Measurements from ENCODE around the gene DUS1L. TPM values are rescaled to one million over a fixed set of nuclear protein-coding genes. Genes with fewer than 3 reads are reported as not detected.
"Not testable (repeated sequence)": the region's sequence is repeated elsewhere in the genome, so short reads cannot be mapped to it uniquely, and the experiment has no call there.

Gene DUS1L
- total RNA-seq, 2 donors from 2014 or later, result 77.3 to 88.9 TPM

GRCh38 chr17:82041144-82041814 lies 24.3 kb downstream of the DUS1L start:
- ATAC-seq (ENCODE audit: insufficient number of reproducible peaks, low FRiP score, low read depth), result no peak
- Histone ChIP-seq H3K36me3 (no peaks in the 10 kb centered on the region), H3K27ac (no peak overlapping the region), H3K27me3 (replicated peaks; ENCODE audit: insufficient read depth) (no peaks in the 10 kb centered on the region), H3K9me3 (no peaks in the 10 kb centered on the region), H3K4me1 (ENCODE audit: control insufficient read depth in 1 of 2, low read depth in 2 of 2) (peaks cover 5 to 13% of the 10 kb centered on the region in 2 donors), H3K4me3 (no peak overlapping the region)
- TF ChIP-seq CTCF (IDR thresholded peaks at IDR 0.05), result no peak
- DNase-seq (ENCODE audit: low spot score), result no peak

DNA sequence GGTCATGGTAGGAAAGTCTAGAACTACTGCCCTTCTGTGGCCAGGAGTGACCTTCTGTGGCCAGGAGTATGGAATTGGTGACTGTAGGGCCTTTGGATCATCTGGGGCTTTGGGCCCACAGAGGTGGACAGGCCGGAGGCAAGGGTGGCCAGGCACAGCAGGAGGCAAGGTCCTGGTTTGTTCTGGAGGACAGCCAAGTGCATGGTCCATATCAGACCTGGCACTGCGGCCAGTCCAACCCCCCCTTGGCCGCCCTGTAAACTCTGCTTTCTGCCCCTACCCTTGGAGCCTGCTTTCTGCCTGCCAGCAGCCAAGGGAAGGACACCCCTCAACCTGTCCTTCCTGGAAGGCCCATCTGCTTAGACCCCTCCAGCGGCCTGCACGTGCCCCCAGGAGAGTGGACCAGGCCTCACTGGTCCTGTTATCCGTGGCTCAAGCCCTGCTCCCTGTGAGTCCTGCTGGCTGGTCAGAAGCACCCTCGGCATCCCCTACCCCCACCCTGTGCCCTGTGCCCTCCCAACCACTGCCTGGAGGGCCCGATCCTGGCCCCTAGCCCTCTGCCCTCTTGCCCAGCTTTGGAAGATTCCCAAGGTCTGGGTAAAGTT lies 25.8 kb downstream of the DUS1L start:
- no peak overlapping the region for H3K4me3 ChIP-seq
- H3K9me3 ChIP-seq, result no peaks in the 10 kb centered on the region
- no peak overlapping the region for H3K27ac ChIP-seq
- no peak for TF ChIP-seq CTCF (IDR thresholded peaks at IDR 0.05)
- peaks cover 5 to 20% of the 10 kb centered on the region in 2 donors for H3K4me1 ChIP-seq (ENCODE audit: control insufficient read depth in 1 of 2, low read depth in 2 of 2)
- no peaks in the 10 kb centered on the region for H3K27me3 ChIP-seq (replicated peaks; ENCODE audit: insufficient read depth)
- no peak for ATAC-seq (ENCODE audit: insufficient number of reproducible peaks, low FRiP score, low read depth)
- H3K36me3 ChIP-seq, result no peaks in the 10 kb centered on the region
- no peak for DNase-seq (ENCODE audit: low spot score)

- not testable (repeated sequence) for H3K27me3 ChIP-seq (replicated peaks; ENCODE audit: insufficient read depth); H3K9me3 ChIP-seq; DNase-seq (ENCODE audit: low spot score); ATAC-seq (ENCODE audit: insufficient number of reproducible peaks, low FRiP score, low read depth); H3K4me3 ChIP-seq; H3K27ac ChIP-seq; H3K36me3 ChIP-seq
- peaks cover 5 to 20% of the 10 kb centered on the region in 2 donors for H3K4me1 ChIP-seq (ENCODE audit: control insufficient read depth in 1 of 2, low read depth in 2 of 2)
Observed at GRCh38 chr17:82038796-82039409, 26.7 kb downstream of the DUS1L start.

GRCh38 chr17:82037889-82038195 lies 27.8 kb downstream of the DUS1L start:
- Histone ChIP-seq H3K9me3 (no peaks in the 10 kb centered on the region), H3K4me3 (peak overlapping the region; percentile 85), H3K36me3 (no peaks in the 10 kb centered on the region), H3K4me1 (ENCODE audit: control insufficient read depth in 1 of 2, low read depth in 2 of 2) (peaks cover 5 to 20% of the 10 kb centered on the region in 2 donors), H3K27ac (peak overlapping the region; percentile 95), H3K27me3 (replicated peaks; ENCODE audit: insufficient read depth) (no peaks in the 10 kb centered on the region)
- no peak for DNase-seq (ENCODE audit: low spot score)
- no peak for TF ChIP-seq CTCF (IDR thresholded peaks at IDR 0.05)
- no peak for ATAC-seq (ENCODE audit: insufficient number of reproducible peaks, low FRiP score, low read depth)

DNA sequence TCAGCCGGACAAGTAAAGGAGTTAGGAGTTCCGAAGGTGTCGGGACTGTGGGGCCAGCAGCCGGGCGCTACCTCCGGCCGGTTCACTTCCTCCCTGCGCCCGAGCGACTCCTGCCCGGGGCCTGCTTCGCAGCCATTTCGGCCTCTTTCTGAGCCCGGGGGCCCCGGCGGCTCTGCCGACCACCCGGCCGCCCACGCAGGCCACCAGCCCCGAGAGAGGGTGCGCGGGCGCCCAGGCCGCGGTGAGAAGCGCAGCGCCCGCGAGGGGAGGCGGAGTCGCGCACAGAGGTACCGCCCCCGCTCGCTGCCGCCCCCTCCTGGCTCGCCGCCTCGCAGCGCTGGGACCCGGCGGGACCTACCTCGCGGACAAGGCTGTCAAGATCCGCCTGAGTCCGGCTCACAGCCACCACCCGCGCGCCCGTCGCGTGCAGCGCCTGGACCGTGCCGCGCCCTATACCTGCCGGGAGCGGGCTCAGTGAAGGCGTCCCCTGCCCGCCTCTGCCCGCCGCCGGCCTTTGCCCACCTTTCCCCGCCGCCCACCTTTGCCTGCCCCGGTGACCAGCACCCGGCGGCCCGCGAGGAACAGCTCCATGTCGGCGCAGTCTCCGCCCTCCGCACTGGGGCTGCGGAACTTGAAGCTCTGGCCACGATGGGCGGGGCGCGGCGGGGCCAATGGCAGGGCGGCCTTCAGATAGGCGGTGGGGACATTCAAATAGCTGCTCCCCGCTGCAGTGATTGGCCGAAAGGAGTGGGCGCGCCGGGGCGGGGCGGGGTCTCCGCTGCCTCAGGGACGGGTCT lies 28.3 kb downstream of the DUS1L start, which contains the start of gene DCXR:
DCXR (minus strand) TSS at position 606 of the 797 bp plus-strand sequence; CDS start at position 591, 15 bp downstream.
- peak; percentile 56 for TF ChIP-seq CTCF (IDR thresholded peaks at IDR 0.05)
- H3K36me3 ChIP-seq, result no peaks in the 10 kb centered on the region
- ATAC-seq (ENCODE audit: insufficient number of reproducible peaks, low FRiP score, low read depth), result peak; percentile 93

More for the DNA sequence above, 28.3 kb downstream of the DUS1L start, which contains the start of gene DCXR:
- peak; percentile 88 for DNase-seq (ENCODE audit: low spot score)
- H3K4me3 ChIP-seq, result peak within 1 kb of the TSS; percentile 85
- H3K4me1 ChIP-seq (ENCODE audit: control insufficient read depth in 1 of 2, low read depth in 2 of 2), result peaks cover 5 to 20% of the 10 kb centered on the region in 2 donors
- H3K27ac ChIP-seq, result peak within 1 kb of the TSS; percentile 95
- H3K27me3 ChIP-seq (replicated peaks; ENCODE audit: insufficient read depth), result no peaks in the 10 kb centered on the region
- no peaks in the 10 kb centered on the region for H3K9me3 ChIP-seq
